Sigmoid colon (tissue), 4 donors: ENCODE results near the gene RRBP1.

Experiments used
- EP300 ChIP-seq, 4 donors: sonication (generic); formaldehyde crosslinking; IDR thresholded peaks; one replicate each; pipeline ENCODE4 v1.6.1; 2017; ENCODE audit warnings: antibody characterized with exemption in 4 of 4
- POLR2A ChIP-seq, 2 donors: fragments of 450-650 bp; IDR thresholded peaks; one replicate each; pipeline ENCODE4 v1.6.1; 2016; ENCODE audit warnings: antibody characterized with exemption in 2 of 2, mild to moderate bottlenecking in 2 of 2, moderate library complexity in 2 of 2
- TF ChIP-seq, protein P1 (sequence below), 4 experiments: fragments of 450-650 bp in 3 of 4; fragments of 200-600 bp in 1 of 4; IDR thresholded peaks; one replicate each; pipeline ENCODE4 v1.5.1; 2016 to 2019; ENCODE audit warnings: antibody characterized with exemption in 4 of 4, mild to moderate bottlenecking in 3 of 4, moderate library complexity in 2 of 4

DNA sequence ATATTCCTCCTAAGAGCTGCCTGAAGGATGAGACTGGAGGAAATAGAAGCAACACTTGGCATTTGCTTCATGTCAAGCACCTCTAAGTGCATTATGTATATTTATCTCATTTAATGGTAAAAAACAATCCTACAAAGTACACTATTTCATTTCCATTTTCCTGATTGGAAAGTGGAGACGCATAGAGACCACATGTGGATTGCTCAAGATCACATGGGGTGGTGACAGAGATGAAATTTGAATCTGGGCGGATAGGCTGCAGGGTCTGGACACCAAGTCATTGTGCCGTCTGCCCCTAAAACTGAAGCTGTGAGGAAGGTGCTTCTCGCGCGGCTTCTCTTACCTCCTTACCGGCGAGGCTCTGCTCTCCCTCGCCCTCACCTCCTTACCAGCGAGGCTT, 48.0 kb upstream of the RRBP1 start:
- TF ChIP-seq, protein P1, sequence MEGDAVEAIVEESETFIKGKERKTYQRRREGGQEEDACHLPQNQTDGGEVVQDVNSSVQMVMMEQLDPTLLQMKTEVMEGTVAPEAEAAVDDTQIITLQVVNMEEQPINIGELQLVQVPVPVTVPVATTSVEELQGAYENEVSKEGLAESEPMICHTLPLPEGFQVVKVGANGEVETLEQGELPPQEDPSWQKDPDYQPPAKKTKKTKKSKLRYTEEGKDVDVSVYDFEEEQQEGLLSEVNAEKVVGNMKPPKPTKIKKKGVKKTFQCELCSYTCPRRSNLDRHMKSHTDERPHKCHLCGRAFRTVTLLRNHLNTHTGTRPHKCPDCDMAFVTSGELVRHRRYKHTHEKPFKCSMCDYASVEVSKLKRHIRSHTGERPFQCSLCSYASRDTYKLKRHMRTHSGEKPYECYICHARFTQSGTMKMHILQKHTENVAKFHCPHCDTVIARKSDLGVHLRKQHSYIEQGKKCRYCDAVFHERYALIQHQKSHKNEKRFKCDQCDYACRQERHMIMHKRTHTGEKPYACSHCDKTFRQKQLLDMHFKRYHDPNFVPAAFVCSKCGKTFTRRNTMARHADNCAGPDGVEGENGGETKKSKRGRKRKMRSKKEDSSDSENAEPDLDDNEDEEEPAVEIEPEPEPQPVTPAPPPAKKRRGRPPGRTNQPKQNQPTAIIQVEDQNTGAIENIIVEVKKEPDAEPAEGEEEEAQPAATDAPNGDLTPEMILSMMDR (IDR thresholded peaks at IDR 0.05), result no peak
- TF ChIP-seq POLR2A (IDR thresholded peaks at IDR 0.05) (no peak), EP300 (IDR thresholded peaks at IDR 0.05) (no peak)
